HG02885 (cell line): ENCODE data around the gene FBXL7.

Experiments
- ATAC-seq: cut with Tn5 transposase; IDR thresholded peaks from one replicate; pipeline ENCODE4 v1.9.1; 2021; ENCODE audit warnings: mild to moderate bottlenecking; ENCODE audit not compliant: unreplicated experiment, poor library complexity

Gene FBXL7

DNA sequence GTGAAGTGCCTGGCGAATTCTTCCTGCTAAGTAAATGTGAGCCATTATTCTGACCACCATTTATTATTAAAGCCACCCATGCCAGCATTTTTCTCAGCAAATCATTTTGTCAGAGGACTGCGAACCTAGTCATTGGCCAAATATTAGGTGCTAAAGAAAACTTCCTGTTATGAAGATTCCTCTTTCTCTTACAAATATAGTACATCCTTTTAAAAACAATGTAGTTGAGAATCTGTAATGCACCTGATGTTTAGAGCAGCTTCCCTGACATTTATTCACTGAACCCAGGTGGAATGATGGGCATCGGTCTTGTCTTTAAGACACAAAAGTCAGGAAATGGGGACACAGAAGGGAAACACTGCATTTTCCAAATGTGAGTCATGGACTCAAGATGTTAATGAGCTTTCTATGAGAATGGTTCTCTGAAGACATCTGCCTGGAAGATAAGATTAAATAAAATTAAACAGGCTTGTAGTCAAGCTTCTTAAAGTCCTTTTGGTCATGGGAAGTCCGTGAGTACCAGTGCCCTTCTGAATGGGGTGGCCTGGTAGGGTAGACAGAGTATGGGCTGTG lies 290.6 kb downstream of the FBXL7 start:
- no peak for ATAC-seq

GRCh38 chr5:15791274-15791673 lies 291.3 kb downstream of the FBXL7 start:
- ATAC-seq: no peak

- ATAC-seq: no peak
Observed at GRCh38 chr5:15791859-15792258, 291.9 kb downstream of the FBXL7 start.

DNA sequence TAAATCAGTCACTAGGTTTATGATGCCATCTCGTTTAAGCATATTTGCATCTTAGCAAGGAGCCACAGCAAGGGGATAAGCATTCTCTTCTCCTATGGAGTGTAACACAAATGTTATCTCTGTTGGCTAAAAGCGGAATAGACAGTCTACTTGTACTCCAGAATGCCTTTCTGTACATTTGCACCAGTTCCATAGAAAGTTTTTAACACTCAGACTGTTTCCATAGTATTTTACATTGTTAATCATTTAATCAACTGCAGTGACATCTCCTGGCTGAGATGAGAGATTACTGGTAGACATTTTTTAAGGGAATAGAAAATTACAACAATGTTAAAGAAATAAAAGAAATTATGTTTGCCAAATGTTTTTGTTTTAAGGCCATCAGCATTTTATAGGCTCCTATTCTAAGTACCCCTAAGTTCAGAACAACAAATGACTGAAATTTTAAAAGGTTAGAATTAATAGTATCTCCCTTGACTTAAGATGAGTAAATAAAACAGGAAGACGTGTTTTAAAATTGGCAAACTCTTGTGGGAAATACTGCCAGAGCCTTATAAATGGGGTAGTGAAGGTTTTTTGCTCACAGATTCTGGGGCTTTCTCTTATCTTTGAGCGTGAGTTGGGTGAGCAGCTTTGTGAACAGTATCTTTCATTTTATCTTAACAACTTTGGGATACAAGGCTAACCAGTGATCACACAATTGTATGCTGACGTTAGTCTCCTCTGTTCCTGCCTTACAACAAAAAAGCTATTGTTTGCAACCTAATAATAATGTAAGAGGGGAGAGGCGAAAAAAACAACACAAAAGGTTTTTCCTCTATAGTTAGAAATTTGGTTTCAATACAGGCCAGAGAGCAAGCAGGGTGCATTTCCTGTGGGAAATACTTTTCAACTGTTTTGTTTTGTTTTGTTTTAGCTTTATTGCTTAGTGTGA lies 294.3 kb downstream of the FBXL7 start:
- no peak for ATAC-seq

DNA sequence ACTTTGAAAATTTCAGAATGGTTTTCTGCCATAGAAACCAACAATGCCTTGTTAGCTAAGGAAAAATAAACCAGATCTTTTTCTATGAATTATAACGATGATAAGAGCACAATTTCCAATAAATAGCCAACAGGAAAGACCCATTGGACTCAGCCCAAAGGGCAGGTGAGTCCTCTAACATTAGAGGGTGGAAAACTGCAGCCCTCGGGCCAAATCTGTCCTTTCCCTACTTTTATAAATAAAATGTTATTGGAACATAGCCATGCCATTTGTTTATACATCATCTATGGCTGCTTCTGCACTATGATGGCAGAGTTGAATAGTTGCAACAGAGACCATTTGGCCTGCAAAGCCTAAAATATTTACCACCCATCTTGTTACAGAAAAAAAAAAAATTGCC lies 296.1 kb downstream of the FBXL7 start:
- ATAC-seq: no peak

DNA sequence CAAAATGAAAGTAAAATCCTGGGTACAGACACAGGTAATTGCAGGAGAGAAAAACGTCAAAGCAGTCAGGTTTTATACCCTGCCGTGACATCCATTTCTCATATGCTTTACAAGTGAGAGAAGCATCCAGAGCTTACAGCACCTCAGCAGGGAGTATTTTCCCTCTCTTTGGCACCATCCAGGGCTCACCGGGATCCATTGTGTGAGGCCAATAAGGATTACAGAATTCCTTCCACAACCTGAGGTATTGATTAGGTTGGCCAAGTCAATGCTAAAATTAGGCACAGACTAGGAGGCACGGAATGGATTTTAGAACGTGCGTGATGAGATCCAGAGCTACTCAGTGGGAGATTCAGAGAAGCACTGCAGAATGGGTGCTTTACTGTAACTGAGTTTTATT lies 296.6 kb downstream of the FBXL7 start:
- ATAC-seq: no peak

DNA sequence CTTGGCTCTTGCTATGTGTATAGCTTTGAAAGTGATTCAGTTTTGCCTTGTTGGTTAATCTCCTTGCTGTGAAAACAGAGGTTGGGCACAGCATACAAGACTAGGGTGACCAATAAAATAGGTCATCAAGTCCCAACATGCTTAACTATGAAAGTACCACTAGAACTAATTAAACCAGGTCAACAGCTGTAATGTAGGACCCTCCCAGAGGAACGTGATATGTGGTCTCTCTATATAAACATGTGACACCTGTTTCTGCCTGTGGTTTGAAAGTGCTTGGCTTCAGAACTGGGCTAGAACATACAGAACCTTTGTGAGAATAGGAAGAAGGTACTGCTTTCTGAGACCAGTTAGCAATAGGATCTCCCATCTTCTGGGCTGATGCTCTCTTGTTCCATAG lies 297.1 kb downstream of the FBXL7 start:
- ATAC-seq: no peak

GRCh38 chr5:15798006-15798405 lies 298.0 kb downstream of the FBXL7 start:
- ATAC-seq: no peak

- no peak for ATAC-seq
Observed at GRCh38 chr5:15799014-15799413, 299.0 kb downstream of the FBXL7 start.

GRCh38 chr5:15799612-15800011 lies 299.6 kb downstream of the FBXL7 start:
- ATAC-seq: no peak

DNA sequence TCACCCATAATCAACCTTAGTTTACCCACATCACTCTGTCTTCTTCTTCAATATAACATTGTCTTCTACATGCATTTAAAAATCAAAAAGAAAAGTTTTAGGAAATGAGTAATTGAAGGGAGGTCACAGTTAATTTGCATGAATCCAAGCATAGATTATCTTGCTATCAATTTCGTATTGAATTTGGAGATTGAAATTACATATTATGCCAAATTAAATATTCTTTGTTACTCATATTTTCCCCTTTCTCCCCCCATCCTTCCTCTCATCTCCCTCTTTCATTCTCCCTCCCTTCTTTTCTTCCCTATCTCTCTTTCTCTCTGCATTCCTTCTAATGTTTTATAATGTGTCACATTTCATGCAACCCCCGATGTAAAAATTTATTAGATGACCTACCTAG lies 303.3 kb downstream of the FBXL7 start:
- no peak for ATAC-seq

DNA sequence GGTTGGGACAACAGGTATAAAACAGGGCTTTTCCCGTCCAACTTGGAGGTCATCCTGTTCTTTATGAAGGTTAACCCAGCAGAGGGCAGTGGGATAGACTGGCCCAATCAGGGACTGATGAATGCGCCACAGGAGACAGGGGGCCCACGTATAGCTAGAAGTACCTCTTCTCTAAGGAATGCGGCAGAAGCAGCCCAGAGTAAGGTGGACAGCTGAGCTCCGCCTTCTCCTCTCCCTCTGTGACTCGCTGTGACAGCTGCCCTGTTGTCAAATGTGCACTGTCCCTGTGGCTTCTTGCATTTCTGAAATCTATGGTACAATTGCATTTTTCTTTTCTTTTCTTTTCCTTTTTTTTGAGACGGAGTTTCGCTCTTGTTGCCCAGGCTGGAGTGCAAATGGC lies 306.6 kb downstream of the FBXL7 start:
- ATAC-seq: no peak

GRCh38 chr5:15807248-15807647 lies 307.3 kb downstream of the FBXL7 start:
- no peak for ATAC-seq

DNA sequence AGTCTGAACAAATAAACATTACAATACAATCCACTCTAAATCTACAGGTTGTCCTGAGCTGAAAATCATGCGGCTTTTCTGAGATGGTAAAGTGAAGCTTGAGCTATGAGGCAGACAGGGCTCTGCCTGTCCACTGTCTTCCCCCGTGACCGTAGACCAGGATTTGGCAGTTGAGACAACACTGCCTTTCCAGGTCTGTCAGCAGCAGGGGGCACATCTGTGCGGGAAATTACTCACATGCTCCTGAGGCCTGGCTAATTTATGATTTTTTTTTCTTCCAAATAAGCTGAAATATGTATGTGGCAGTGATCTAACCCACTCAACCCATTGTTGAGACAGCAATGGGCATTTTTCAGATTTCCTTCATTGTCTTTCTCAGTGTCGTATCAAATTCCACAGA lies 307.9 kb downstream of the FBXL7 start:
- no peak for ATAC-seq

GRCh38 chr5:15808577-15808976 lies 308.6 kb downstream of the FBXL7 start:
- no peak for ATAC-seq

- no peak for ATAC-seq
Observed at GRCh38 chr5:15819617-15820016, 319.6 kb downstream of the FBXL7 start.

GRCh38 chr5:15821506-15821905 lies 321.5 kb downstream of the FBXL7 start:
- no peak for ATAC-seq

- no peak for ATAC-seq
Observed at GRCh38 chr5:15823398-15823797, 323.4 kb downstream of the FBXL7 start.

GRCh38 chr5:15827741-15828140 lies 327.8 kb downstream of the FBXL7 start:
- ATAC-seq: no peak

GRCh38 chr5:15831408-15831807 lies 331.4 kb downstream of the FBXL7 start:
- no peak for ATAC-seq

- no peak for ATAC-seq
Observed at GRCh38 chr5:15833365-15833764, 333.4 kb downstream of the FBXL7 start.
